ENCODE results near the gene USP25.

USP25 gene

DNA sequence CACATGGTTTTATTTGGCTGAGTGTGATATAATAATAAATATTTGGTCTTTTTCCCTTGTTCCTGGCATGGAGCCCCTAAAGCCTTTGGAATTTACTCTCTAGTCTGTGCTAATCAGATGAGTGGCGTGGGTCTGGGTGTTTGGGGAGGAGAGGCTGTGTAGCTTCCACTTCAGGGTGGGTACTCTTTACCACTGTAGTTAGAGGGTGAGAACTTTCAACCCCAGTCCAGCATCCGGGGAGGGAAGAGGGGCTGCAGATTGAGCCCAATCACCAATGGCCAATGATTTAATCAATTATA, 20.0 kb downstream of the USP25 start:
- TF ChIP-seq TAF1 (IDR thresholded peaks at IDR 0.05; ENCODE audit: low read depth), result no peak
- no peak for TF ChIP-seq EP300 (IDR thresholded peaks at IDR 0.05; ENCODE audit: borderline replicate concordance)

DNA sequence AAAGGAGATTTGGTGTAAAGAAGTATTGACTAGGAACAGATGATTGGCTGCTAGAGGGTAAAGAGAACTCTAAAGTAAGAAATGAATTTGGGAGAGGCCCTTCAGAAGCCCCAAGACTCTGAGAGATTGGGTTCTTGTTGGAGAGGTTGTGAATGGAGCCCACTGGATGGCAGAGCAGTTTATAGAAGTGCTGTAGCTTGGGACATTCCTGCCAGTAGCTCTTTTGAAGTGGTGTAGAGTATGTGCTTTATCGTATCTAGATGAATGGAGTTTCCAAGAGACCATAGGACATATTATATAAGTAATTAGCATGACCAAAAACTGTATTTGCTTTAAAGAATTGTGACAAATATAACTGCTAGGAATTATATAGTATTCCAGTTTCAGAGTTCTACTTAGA, 21.3 kb downstream of the USP25 start:
- TF ChIP-seq YY1 (IDR thresholded peaks at IDR 0.05; ENCODE audit: low read depth) (no peak), TCF12 (IDR thresholded peaks at IDR 0.05; ENCODE audit: low read depth) (no peak), EP300 (IDR thresholded peaks at IDR 0.05; ENCODE audit: borderline replicate concordance) (no peak), ZBTB7A (IDR thresholded peaks at IDR 0.05; ENCODE audit: low read depth) (no peak), EGR1 (IDR thresholded peaks at IDR 0.05) (no peak), CREB1 (IDR thresholded peaks at IDR 0.05; ENCODE audit: low read depth) (no peak), TAF1 (IDR thresholded peaks at IDR 0.05; ENCODE audit: low read depth) (no peak), FOXM1 (IDR thresholded peaks at IDR 0.05; ENCODE audit: borderline replicate concordance, low read depth) (no peak), RAD21 (IDR thresholded peaks at IDR 0.05; ENCODE audit: low read depth) (no peak), CEBPB (IDR thresholded peaks at IDR 0.05) (no peak), NFIC (IDR thresholded peaks at IDR 0.05) (no peak), TEAD4 (IDR thresholded peaks at IDR 0.05) (no peak)
- TF ChIP-seq, protein P1, sequence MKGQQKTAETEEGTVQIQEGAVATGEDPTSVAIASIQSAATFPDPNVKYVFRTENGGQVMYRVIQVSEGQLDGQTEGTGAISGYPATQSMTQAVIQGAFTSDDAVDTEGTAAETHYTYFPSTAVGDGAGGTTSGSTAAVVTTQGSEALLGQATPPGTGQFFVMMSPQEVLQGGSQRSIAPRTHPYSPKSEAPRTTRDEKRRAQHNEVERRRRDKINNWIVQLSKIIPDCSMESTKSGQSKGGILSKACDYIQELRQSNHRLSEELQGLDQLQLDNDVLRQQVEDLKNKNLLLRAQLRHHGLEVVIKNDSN (IDR thresholded peaks at IDR 0.05), result no peak
- TF ChIP-seq, protein P2, sequence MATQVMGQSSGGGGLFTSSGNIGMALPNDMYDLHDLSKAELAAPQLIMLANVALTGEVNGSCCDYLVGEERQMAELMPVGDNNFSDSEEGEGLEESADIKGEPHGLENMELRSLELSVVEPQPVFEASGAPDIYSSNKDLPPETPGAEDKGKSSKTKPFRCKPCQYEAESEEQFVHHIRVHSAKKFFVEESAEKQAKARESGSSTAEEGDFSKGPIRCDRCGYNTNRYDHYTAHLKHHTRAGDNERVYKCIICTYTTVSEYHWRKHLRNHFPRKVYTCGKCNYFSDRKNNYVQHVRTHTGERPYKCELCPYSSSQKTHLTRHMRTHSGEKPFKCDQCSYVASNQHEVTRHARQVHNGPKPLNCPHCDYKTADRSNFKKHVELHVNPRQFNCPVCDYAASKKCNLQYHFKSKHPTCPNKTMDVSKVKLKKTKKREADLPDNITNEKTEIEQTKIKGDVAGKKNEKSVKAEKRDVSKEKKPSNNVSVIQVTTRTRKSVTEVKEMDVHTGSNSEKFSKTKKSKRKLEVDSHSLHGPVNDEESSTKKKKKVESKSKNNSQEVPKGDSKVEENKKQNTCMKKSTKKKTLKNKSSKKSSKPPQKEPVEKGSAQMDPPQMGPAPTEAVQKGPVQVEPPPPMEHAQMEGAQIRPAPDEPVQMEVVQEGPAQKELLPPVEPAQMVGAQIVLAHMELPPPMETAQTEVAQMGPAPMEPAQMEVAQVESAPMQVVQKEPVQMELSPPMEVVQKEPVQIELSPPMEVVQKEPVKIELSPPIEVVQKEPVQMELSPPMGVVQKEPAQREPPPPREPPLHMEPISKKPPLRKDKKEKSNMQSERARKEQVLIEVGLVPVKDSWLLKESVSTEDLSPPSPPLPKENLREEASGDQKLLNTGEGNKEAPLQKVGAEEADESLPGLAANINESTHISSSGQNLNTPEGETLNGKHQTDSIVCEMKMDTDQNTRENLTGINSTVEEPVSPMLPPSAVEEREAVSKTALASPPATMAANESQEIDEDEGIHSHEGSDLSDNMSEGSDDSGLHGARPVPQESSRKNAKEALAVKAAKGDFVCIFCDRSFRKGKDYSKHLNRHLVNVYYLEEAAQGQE (IDR thresholded peaks at IDR 0.05; ENCODE audit: low read depth), result no peak
- TF ChIP-seq, protein P3, sequence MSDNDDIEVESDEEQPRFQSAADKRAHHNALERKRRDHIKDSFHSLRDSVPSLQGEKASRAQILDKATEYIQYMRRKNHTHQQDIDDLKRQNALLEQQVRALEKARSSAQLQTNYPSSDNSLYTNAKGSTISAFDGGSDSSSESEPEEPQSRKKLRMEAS (IDR thresholded peaks at IDR 0.05), result no peak

DNA sequence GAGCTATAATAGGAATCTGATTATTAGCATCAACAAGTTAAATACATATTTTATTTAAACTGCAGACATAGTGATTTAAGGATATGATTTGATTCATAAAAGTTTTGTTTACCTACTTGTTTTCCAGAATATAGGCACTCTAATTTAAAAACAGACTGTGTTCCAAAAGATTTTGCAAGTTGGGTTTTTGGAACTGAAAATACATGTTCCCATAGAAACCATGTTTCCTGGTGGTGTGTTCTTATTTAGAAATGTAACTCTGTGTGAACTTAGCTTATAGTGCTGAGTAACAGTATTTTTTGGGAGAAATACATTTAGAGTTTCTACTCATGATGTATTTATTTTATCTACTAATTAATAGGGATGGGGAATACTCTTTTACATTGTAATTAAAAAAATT, 21.8 kb downstream of the USP25 start:
- TF ChIP-seq TCF12 (IDR thresholded peaks at IDR 0.05; ENCODE audit: low read depth) (no peak), YY1 (IDR thresholded peaks at IDR 0.05; ENCODE audit: low read depth) (no peak), NFIC (IDR thresholded peaks at IDR 0.05) (no peak), EGR1 (IDR thresholded peaks at IDR 0.05) (no peak)

DNA sequence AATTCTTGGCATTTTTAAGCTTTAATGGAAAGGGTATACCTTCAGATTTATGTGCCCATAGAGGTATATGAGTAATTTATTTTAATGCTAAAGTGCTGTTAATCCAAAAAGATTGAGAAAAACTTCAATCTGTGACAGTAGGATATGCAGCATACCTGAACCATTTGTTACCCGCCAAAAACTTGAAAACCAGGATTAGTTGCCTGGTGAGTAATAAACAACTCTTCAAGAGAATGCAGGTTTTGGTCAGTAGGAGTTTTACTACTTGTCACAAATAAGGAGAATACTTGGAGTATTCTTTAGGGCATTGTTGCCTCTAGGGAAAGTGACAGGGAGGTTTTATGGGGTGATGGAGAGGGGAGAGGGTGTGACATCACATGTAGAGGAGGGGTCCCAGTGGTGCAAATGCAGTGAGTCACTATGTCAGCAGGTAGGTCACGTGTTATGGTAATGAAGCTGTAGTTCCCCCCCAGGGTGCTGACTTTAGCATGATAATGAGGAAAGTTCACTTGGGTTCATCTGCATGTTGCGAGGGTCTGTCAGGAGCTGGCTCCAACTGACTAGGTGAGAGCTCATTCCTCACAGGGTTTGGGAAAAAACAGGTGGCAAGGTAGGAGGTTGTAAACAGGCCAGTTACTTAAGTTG, 23.1 kb downstream of the USP25 start:
- TF ChIP-seq FOXM1 (IDR thresholded peaks at IDR 0.05; ENCODE audit: borderline replicate concordance, low read depth), result no peak
- TF ChIP-seq, protein P2 (IDR thresholded peaks at IDR 0.05; ENCODE audit: low read depth), result no peak
- TF ChIP-seq CEBPB (IDR thresholded peaks at IDR 0.05), result no peak
- TF ChIP-seq ZBTB7A (IDR thresholded peaks at IDR 0.05; ENCODE audit: low read depth), result no peak
- TF ChIP-seq EP300 (IDR thresholded peaks at IDR 0.05; ENCODE audit: borderline replicate concordance), result no peak
- TF ChIP-seq YY1 (IDR thresholded peaks at IDR 0.05; ENCODE audit: low read depth), result no peak
- no peak for TF ChIP-seq NFIC (IDR thresholded peaks at IDR 0.05)
- TF ChIP-seq, protein P3 (IDR thresholded peaks at IDR 0.05), result no peak
- TF ChIP-seq, protein P1 (IDR thresholded peaks at IDR 0.05), result no peak
- no peak for TF ChIP-seq TCF12 (IDR thresholded peaks at IDR 0.05; ENCODE audit: low read depth)
- no peak for TF ChIP-seq TEAD4 (IDR thresholded peaks at IDR 0.05)
- TF ChIP-seq RAD21 (IDR thresholded peaks at IDR 0.05; ENCODE audit: low read depth), result no peak
- no peak for TF ChIP-seq EGR1 (IDR thresholded peaks at IDR 0.05)

DNA sequence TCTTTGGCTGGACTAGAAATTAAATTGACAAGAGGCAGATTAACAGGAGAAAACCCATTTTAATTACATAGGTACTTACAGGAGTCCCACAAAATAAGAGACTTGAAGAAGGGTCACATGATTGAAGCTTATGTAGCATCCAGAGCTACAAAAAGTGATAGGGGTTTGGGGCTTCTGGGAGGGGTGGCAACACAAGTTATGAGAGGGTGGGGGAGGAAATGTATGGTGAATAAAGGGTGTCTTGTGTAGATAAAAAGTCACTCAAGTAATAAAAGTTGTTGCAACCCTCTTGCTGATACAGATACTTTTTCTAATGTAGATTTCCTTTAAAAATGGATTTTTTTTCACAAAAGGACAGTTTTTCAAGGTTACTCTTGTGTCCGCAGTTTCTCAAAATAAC, 24.0 kb downstream of the USP25 start:
- TF ChIP-seq RAD21 (IDR thresholded peaks at IDR 0.05; ENCODE audit: low read depth) (no peak), FOXM1 (IDR thresholded peaks at IDR 0.05; ENCODE audit: borderline replicate concordance, low read depth) (no peak), ZBTB7A (IDR thresholded peaks at IDR 0.05; ENCODE audit: low read depth) (no peak), EGR1 (IDR thresholded peaks at IDR 0.05) (no peak), NFIC (IDR thresholded peaks at IDR 0.05) (no peak)

DNA sequence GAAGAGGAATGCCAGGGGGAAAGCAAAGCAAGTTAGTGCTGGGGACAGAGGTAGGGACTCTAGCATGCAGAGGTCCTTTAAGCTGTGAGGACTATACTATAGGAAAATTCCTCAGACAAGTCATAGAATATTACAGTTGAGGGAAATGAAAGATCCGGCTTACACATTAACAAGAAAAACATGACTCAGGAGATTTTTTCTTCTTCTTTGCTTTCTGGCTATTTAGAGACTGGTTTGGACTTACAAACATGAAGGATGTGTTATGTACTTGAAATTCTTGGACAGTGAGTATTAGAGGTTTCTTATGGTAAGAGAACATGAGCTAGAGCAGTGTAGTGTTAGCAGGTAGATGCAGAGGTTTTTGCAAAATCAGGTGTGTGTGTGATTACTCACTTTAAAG, 24.9 kb downstream of the USP25 start:
- TF ChIP-seq TCF12 (IDR thresholded peaks at IDR 0.05; ENCODE audit: low read depth) (no peak), RAD21 (IDR thresholded peaks at IDR 0.05; ENCODE audit: low read depth) (no peak), EGR1 (IDR thresholded peaks at IDR 0.05) (no peak), CREB1 (IDR thresholded peaks at IDR 0.05; ENCODE audit: low read depth) (no peak), TEAD4 (IDR thresholded peaks at IDR 0.05) (no peak), ZBTB7A (IDR thresholded peaks at IDR 0.05; ENCODE audit: low read depth) (no peak), YY1 (IDR thresholded peaks at IDR 0.05; ENCODE audit: low read depth) (no peak), NFIC (IDR thresholded peaks at IDR 0.05) (no peak), EP300 (IDR thresholded peaks at IDR 0.05; ENCODE audit: borderline replicate concordance) (no peak), FOXM1 (IDR thresholded peaks at IDR 0.05; ENCODE audit: borderline replicate concordance, low read depth) (no peak), TAF1 (IDR thresholded peaks at IDR 0.05; ENCODE audit: low read depth) (no peak), CEBPB (IDR thresholded peaks at IDR 0.05) (no peak)
- TF ChIP-seq, protein P3 (IDR thresholded peaks at IDR 0.05), result no peak
- TF ChIP-seq, protein P2 (IDR thresholded peaks at IDR 0.05; ENCODE audit: low read depth), result no peak
- TF ChIP-seq, protein P1 (IDR thresholded peaks at IDR 0.05), result no peak

Measured in Ishikawa (cell line).